OCI-LY7 (cell line): ENCODE results near the gene INTS2.

Experiments
- EZH2phosphoT487 ChIP-seq: fragments of 200-600 bp; sonication (generic); IDR thresholded peaks from 2 replicates; pipeline ENCODE4 v1.6.1; 2018; ENCODE audit warnings: low read depth, borderline replicate concordance, mild to moderate bottlenecking, mixed run types, antibody characterized with exemption, low read length, moderate library complexity, mixed read lengths
- TF ChIP-seq, protein P1 (sequence below): fragments of 200-600 bp; sonication (generic); conservative IDR thresholded peaks from 2 replicates; pipeline ENCODE4 v1.5.1; 2014; ENCODE audit warnings: mild to moderate bottlenecking, antibody characterized with exemption, low read length, moderate library complexity, mixed read lengths

DNA sequence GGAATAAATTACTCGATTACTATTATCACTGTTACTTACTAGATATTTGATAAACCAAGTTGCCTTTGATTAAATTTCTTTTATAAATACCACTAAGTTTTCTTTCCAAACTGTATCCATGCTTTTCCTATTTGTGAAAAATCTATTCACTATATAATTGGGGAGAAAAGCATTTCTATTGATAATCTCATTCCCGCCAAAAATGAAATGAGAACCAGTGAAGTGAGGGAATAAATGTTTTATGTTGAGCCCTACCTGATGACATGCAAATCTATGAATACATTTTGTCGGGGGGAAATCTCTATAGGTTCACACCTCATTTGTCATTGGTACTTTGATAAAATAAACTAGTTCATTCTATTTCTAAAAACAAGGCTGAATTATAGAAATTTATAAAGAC is 80.1 kb downstream of the INTS2 start:
- TF ChIP-seq, protein P1, sequence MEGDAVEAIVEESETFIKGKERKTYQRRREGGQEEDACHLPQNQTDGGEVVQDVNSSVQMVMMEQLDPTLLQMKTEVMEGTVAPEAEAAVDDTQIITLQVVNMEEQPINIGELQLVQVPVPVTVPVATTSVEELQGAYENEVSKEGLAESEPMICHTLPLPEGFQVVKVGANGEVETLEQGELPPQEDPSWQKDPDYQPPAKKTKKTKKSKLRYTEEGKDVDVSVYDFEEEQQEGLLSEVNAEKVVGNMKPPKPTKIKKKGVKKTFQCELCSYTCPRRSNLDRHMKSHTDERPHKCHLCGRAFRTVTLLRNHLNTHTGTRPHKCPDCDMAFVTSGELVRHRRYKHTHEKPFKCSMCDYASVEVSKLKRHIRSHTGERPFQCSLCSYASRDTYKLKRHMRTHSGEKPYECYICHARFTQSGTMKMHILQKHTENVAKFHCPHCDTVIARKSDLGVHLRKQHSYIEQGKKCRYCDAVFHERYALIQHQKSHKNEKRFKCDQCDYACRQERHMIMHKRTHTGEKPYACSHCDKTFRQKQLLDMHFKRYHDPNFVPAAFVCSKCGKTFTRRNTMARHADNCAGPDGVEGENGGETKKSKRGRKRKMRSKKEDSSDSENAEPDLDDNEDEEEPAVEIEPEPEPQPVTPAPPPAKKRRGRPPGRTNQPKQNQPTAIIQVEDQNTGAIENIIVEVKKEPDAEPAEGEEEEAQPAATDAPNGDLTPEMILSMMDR: no peak
- no peak for TF ChIP-seq EZH2phosphoT487
